DMS79 treated with DMSO at 0.1 percent for 48 hours (cell line): ENCODE measurements around the gene LDLRAD4.

Experiments
- DNase-seq: peaks from one replicate; lab custom pipeline; 2025; lab: John Stamatoyannopoulos, UW

The LDLRAD4 gene

DNA sequence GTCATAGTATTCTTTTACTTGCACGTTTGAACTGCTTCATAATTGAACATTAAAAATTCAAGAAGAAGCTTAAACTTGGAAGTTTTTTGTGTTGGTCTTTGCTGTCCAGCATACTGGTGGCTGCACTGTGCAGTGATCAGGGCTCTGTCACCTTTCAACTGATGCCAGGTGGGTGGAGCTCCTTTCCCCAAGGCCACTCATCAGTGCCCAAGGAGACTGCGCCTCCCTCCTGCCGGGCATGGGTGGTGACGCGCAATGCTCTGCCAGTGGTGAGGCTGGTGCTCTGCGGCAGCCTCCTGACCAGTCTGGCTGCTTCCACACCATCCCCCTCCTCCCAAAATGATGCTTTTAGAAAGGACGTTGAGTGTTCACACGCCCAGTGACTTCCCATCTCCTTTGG is 16.0 kb upstream of the LDLRAD4 start:
- no peak for DNase-seq

DNA sequence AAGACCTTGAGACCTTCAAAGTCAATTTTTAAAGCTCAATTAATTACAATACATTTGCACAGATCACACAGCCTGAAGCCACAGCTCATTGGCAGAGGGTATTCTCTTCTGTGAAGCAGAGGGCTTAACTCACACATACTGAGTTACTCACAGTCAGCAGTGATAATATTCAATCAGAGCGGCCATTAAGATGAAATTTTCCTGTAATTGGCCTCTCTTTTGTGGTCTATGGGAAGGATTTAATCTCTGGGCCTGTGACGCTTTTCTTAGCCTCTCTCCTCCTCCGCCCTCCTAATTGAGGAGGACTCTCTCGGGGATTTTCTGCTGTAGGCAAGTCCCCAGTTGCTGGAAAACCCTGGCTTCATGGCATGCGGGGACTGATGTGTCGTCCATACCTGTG is 12.3 kb upstream of the LDLRAD4 start:
- no peak for DNase-seq

DNA sequence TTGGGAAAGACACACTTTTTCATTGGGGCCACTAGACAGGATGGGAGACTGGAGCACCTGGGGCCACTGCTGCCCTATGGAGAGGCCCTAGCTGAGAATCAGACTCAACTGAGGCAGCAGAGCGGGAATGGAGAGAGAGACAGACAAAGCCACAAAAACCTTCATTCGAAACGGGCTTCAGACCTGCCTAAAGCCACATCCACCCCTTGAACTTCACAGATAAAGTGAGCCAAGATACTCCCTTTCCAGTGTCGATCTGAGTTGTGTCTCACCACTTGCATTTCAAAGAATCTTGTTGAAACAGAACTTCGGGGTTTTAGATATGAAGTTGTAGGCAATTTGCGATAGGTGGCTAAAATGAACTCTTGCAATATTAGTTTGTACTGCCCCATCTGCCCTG is 11.3 kb upstream of the LDLRAD4 start:
- no peak for DNase-seq

DNA sequence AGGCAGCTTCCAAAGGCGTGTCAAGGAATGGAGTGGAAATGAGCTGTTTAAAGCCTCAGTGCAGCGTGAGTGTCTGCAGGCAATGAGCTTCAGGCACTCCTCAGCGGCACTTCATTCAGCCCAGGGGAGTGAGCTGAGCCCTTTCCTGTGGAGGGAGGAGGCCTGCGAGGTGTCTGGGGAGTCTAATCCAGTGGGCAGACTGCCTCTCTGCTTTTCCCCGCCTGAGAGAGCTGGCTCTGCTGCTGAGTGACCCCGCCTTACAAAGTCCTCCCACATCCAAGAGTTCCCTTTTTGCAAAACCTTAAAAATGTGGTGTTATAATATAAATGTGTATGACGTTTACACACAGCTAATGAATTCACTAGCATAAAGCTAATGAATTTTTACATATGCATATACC is 7.0 kb upstream of the LDLRAD4 start:
- no peak for DNase-seq

DNA sequence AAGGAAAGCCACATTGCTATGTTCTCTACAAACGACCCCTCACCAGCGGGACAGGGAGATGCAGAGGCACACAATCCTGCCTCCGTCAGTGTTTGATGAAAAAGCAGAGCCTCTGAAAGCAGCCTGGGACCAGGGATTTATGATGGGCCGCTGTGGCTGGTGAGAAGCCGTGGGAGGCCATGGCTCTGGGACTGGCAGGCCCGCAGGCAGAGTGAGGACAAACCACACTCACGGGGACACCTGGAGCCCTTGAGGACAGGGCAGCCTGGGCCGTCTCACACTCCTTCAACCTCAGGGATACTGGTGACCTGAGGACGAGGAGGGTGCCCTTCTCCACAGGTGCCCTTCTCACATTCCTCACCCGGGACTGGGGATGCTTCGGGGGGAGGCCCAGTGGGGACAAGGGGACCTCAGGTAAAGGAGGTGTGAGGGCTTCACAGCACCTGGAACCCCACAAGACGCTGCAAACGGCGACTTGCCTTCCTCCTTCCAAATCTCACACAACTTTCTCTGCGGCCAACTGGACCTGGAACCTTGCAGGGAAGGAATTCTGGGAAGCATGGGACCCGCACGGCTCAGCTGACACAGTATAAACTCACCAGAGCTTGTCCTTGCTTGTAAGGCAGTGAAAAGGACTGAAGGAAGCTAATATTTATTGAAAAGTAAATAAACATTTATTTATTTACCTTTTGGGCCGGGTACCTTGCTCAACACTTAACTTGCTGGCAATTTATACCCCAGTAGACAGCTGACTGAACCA is 5.3 kb upstream of the LDLRAD4 start:
- DNase-seq: no peak

DNA sequence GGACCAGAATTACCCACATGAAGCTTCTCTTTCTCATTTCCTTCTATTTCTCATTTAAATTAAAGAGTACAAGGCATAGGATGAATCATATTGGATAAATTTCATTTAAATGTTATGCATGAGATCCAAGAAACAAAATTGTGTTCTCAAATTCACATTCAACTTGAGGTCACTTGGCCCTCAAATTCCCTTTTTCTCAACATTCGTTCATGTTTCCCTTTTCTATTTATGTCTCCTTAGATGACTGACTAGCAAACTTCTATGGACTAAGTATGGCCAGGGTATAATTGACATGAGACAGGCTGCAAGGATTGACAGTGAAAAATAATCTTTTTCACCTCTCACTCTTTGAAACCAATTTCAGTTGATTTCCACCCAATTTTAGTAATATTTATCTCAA is 4.0 kb upstream of the LDLRAD4 start:
- no peak for DNase-seq

DNA sequence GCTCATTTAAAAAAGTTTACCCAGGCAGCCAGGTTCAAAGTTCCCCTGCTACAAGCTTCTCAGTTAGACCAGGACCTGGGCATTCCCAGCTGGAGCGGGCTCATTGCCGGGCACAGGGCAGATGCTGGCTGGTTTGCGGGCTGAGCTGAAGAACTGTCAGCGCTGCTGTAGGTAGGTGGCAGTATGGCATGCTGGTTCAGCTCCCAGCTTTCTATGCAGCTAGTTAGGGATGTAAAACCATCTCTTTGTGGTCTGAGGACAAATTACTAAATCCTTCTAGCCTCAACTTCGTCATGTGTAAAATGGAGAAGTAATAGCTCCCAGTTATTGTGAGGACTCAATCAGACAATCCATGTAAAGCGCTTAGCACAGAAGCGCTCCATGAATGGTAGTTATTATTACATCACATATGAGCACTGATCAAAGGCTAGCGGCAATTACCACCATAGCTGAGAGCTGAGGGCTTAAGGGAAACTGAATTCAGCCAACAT is 2.4 kb upstream of the LDLRAD4 start:
- peak; percentile 69 for DNase-seq

DNA sequence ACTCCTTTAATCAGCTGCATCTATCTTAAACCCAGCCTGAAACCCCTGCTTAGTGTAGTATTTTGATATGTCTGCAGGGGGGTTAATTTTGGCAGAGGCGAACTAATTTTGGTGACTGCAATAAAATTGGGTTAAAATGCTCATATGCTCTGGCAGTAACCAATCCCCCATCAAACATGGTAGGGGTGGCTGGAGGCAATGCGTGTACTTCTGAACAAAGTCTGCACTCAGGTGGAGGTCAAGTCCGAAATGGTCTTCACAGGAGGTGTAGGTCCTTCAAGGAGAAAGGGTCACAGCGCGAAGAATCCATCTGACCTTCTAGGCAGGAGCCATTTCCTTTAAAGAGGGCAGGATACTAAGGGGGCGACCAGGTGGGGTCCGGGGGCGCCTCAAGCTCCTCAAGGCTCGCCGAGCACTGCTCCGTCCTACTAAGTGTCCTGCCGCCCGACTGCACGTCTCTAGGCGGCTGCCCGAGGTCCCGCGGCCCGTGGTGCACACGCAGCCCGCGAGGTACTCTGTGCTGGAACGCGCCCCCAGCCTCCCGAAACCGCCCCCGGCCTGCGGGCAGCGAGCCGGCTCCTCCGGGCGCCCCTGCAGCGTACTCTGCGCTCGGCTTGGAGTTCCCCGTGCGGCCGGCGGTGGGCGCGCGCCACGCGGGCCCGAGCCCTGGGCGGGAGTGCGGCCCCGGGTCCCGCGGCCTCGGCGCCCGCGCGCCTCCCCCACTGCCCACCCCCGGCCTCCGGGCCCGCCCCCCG is 1.7 kb upstream of the LDLRAD4 start:
- no peak for DNase-seq

DNA sequence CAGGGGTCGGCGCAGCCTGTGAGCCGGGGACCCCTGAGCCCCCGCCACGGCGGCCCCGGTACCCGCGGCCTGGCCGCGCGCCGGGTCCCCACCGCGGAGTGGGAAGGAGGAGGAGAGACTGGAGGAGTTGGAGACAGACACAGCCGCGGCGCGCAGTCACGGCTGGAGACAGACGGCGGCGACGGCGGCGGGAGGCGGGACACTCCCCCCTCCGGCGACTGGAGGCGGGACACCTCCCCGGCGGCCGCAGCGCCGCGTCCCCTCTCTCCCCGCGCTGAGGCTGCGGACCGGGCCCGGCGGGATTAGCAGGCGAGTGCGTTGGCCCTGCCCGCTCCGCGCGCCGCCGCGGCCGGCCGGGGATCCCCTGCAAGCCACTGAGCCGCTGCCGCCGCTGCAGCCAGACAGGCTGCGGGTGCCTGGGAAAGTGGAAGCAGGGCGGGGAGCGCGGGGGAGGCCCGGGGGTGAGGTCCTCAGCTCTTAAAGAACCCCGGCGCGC is 1.0 kb upstream of the LDLRAD4 start:
- DNase-seq: peak; percentile 42

DNA sequence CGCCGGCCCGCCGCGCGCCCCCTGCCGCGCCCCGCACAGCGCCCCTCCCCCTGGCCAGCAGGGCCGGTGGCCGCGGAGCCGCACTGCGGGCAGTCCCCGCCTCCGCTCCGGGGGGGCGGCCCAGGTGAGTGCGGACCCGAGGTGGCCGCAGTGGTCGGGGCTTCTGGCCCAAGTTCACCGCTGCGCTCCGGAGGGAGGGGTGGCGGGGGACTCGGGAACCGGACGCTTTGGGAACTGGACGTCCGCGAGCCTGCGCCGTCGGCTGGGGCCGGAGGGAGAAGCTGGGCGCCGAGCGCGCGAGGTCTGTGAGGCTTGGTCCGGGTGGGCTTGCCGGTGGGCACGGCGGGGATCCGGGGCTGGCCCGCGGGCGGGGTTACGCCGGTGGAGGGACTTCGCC is 591 bp upstream of the LDLRAD4 start:
- DNase-seq: no peak

DNA sequence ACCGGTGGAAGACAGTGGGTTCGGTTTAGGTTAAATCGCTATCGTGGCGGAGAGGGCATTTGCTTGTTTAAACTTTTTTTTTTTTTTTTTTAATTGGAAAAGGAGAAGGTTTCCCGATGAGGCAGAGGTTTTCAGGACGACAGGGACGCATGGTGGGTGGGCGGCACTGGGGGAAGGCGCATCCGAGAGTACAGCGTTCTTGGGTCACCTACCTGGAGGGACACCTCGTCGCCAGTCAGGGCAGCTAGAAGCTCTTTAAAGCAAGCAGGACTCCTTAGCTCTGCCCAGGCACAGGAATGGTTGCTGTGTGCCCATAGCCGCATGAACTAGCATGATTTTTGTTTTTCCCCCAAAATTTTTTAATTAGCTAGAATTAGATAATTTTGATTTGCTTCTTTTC is 437 bp downstream of the LDLRAD4 start:
- peak; percentile 28 for DNase-seq

DNA sequence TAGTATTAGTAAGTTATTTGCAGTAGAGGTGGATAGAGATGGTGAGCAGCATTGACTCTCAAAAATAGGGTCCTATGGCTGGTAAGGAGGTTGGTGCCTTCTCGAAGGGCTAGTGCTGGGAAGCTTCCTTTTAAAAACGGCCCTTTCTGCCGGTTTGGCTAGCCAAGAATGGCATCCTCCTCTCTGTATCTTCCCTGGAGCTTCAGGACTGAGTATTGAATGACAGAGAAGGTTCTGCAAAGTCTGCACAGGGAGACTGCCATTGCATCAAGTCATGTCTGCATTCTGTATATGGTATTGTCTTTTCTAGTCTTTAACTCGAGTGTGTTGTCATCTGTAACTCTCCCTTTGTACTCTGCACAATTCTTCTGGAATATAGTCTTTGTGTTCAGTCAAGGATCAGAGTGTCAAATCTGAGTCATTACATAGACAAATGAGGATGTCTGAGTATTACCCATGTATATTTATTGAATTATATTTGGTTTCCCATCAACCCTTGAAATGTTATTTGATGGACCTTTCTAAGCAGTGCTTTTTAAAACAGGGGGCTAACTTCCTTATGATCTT is 1.1 kb downstream of the LDLRAD4 start:
- DNase-seq: peak; percentile 44

DNA sequence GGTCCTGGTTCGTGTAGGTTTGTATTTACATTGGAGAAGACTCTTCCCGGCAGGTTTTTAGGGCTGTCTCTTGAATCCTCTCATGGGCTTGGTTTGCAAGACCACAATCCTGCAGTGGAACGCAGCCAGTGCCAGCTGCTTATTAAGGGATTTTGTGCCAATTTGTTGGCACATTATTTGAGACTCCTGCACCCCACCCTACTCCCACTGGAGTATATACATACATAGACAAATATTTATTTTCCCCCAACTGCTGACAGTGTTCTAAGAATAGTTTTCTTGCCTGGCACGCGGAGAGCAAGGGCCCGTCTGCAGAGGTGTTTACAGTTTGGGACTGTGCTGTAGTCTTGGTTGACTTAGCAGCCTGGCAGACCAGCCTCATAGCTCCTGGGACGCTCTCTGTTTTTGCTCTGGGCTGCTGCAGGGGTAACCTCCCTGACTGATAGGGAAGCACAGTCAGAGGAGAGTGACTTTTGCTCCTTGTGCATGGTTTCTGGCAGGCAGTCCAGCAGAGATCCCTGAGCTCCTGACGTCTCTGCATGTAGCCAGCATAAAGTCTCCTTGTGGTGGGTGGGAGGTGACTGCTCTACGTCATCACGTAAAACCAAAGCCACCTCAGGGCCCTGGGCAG is 1.9 kb downstream of the LDLRAD4 start:
- peak; percentile 53 for DNase-seq

DNA sequence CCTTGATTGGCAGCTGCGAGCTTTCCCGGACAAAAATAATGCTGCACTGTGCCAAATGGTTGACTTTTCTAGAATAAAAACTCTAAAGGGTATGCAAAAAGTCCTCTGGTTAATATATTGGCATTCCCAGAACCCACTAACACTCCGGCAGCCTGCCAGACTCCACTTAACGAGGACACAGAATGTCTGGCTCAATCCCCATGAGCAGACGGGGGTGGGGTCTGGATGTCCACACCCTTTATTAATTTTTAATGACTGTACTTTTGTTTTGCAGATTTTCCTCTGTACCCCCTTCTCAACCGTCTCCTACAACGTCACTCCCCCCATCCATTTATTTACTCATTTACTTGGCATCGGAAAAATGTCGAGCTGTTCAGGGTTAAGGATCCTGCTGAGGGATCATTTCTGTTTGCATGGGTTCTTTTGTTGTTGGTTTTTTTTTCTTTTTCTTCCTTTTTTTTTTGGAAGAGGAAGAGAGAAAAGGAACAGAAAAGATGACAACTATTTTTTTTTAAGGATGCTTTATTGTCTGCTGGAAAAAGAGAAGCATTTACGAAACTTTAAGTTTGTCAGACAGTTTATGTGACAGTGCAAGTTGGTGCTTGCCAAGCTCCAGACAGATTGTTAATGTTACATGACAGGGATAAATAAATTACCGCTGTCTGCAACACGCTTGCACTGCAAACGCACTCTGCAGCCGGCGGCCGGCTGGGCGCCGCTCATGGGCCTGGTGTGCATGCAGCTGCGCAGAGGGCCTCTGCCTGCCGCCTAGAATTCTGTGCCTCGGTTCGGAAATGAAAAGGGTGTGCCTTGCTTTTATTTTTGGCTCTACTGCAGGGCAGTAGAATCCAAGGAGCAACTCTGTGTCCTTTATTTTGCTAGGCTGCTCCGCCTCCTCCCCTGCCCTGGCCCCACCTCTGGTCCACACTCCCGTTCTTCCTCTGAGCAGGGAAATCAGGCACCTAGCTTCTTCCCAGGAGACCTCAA is 3.6 kb downstream of the LDLRAD4 start:
- peak; percentile 89 for DNase-seq

DNA sequence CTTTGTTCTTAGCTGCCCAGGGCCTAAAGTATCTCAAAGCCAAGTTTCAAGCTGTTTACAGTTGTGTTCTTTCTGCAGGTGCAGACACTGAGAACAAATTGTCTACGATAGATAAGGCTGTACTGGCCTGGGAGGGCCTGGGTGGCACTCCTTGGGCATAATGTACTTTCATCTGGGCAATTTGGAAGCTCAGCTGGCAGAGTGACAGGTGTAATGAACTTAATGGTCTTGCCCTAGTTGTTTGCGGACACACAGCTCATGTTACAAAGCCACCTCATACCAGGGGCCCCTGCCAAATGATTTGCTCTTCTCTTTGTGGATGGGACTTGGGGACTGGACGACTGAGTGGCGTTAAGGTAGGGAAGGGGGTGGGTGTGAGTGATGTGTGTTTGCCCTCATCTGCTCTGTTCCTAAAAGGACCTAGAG is 4.3 kb downstream of the LDLRAD4 start:
- peak; percentile 97 for DNase-seq

DNA sequence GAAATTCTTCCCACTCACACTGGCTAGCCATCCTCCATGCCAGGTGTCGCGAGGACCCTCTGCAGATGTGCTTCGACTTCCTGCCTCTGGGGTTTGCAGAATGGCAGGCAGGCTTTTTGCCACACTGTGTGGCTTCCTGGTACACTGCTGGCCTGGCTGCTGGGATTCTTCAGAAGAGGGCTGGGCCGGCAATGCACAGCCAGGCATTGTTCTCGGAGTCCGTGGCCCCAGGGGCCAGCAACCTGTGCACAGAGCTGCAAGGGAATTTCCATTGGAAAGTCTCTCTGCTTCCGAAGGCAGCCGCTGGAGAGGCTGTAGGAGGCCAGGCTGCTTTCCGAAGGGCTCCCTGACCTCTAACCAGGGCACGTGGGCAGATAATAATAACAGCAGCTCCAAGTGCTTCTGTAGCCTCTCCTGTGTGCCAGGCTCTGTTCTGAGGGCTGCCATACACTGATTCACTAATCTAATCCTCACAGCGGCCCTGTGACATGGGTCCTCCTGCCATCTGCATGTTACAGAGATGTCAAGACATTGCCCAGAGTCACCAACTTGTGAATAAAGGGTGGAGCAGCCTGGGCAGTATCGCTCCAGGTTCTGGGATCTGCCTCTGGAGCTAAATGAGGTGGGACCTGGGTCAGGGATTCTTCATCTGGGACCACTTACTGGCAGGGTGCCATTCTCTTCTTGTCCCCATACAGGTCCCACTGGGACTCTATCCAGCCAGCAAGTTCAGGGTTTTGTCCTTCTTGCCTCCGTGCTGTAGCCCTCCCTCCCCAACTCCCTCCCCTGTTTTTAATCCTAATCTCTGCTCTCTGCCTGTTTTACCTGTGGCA is 5.0 kb downstream of the LDLRAD4 start:
- no peak for DNase-seq

DNA sequence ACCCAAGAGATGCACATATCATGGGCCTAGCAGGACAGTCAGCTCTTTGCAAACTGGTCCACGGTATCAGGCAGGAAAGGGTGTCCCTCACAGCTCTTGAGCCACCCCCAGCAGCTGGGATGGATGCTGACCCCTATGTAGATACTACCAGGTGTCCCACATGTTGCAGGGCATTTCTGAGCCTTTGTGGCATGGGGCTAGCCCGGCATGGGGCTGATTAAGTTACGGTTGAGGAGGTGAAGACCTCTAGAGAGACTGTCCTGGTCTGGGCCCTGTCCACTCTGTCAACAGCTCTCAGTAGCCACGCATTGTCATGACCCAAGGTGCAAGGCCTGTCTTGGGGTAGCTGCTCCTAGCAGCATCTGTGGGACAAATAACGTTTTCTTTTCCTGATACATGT is 6.7 kb downstream of the LDLRAD4 start:
- DNase-seq: no peak

DNA sequence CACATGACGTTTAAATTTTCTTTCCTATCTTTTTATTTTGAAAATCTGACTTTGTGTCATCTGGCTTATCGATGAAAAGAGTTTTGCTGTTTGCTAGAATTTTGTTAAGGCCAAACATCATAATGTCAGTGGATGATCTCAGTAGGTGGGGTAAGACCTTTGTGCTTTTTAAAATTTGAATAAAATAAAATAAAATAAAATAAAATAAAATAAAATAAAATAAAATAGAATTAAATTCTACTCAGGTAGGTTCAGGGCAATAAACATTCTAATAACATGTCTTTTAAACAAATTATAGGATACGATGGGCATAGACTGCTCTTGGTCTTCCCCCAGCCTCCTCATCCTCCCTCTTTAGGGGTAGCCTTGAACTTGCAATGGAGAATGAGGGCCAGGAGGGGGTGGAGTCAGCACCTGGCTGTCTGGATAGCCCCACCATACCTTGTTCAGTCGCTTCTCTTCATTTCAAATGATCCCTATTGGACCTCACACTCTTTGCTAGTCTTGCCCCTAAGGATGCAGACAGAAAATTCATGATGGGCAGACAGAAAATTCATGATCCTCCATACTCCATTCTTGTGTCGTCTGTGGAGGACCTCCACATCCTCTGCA is 8.1 kb downstream of the LDLRAD4 start:
- DNase-seq: no peak

DNA sequence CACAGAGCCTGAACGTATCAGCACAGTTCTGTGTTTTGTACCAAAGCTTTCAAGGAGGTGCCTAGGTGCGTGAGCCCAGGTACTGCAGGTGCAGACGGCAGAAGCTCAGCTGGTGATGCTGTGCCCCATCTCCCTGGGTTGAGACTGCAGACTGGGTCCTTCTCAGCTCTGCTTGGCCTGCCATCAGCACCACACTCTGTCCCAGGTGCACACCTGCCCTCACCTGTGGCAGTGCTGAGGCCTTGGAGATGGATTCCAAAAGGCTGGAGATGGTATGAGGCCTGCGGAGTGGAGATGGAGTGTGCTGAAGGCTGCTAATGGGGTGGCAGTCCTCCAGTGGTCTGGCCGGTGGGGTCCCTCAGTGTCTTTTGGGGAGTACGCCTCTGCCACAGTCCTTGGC is 9.3 kb downstream of the LDLRAD4 start:
- no peak for DNase-seq
